GM18526 (cell line): ENCODE measurements around the gene HOATZ.

ENCODE experiments used
- POLR2A ChIP-seq: IDR thresholded peaks from 3 replicates; pipeline ENCODE4 v1.6.1; 2011; ENCODE audit not compliant: insufficient read length; ENCODE audit errors: extremely low read depth

Gene HOATZ

DNA sequence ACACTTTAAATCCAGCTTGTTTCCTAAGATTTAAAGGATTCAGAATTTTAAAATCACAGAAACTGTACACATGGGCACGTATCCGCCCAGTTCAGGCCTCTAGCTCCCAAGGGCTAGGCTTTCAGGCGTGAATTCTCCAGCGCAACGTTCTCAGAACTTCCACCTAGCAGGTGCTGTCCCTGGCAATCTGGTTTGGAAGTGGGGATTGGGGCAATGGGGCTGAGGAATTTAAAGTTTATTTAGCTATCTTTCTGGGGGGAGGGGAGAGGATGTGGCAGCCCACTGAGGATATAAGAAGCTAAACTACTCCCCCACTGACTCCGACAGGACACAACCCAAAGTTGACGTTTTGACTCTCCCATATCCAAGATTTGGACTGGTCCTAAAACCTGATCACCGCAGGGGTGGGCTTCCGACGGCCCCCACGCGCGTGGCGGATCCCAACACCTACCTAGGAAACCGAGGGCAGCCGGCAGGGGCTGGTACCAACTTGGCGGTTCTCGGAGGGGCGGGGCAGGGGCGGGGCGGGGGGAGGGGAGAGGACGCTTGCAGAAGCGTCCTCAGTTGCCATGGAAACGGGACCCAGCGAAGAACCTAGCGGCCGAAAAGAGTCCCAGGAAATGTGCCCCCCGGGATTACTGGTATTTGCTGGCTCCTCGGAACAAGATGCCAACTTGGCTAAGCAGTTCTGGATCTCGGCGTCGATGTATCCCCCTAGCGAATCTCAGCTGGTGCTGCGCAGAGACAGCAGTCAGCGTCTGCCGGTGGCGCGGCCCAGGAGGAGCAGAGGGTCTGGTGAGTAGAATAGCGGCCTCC lies at the start of gene HOATZ:
Gene HOATZ, plus strand, starts transcription at position 563 of the 816 bp plus-strand sequence. Its CDS starts 7 bp downstream, at position 570.
- TF ChIP-seq POLR2A: no peak

GRCh38 chr11:111465400-111465799 lies 49.2 kb upstream of the HOATZ start:
- TF ChIP-seq POLR2A: no peak

DNA sequence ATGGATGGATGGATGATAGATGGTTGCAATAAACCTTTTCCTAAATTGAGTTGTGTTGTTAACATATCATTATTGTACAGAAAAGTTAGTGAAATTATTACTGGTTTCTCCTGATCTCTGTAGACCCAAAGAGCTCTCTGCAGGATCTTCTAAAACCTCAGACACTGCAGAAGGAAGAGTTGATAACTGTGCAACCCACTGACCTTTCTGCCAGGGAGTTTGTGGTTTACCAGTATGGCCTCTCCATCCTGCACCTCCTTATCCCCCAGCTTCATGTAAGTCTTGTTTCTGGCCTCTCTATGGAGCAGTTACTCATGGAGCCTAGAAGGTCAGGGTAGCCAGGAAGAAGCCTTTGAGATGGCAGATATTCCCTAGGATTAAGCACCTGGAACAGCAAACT lies 48.0 kb upstream of the HOATZ start:
- TF ChIP-seq POLR2A: no peak

DNA sequence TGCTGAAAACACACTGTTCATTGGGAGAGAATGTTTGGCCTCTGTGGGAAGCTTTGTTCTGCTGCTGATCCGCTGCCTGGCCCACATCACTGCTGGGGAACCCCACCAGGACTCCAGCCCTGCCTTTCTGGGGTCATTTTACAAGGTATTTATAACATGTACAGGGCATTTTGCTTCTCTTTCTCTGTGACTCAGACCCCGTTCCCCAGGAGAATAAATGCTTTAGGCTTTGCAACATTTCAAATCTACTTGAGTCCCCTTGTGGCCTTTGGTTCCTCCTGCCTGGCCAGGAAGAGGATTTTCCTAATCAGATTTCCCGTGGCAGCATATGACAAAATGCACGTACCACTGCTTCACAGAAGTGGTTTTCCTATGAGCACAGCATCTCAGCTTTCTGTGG lies 45.4 kb upstream of the HOATZ start:
- TF ChIP-seq POLR2A: no peak

DNA sequence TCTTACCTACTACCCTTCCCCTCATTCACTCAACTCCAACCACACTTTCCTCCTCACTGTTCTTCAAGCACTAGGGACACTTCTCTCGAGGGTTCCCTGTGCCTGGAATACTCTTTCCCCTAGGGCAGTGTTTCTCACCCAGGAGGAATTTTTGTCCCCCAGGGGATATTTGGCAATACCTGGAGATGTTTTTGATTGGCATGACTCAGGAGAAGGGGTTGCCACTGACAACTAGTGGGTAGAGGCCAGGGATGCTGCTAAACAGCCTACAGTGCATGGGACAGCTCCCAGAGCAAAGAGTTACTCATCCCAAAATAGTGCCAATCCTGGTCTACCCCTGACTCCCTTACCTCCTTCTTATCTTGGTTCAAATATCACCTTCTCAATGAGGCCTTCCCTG lies 42.4 kb upstream of the HOATZ start:
- TF ChIP-seq POLR2A: no peak

- no peak for TF ChIP-seq POLR2A
Measured at GRCh38 chr11:111474432-111474831, 40.1 kb upstream of the HOATZ start.

DNA sequence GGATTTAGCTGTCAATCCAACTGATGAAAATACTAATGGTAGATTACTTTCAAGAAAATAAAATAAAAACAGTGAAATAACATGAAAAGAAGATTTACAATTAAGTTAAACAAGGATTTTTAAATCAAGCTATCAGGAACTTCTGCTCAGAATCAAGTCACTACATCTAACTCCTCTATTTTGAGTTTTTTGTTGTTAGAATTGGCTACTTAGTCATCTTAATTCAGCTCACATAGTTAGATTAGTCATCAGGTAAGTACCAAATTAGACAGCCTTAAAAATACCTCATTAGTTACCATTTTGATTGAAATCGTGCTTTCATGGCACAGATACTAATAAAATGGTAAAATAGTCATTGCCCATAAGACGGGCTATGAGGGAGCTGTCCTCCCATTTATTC lies 38.2 kb upstream of the HOATZ start:
- no peak for TF ChIP-seq POLR2A

- TF ChIP-seq POLR2A: no peak
Measured at GRCh38 chr11:111476956-111477355, 37.6 kb upstream of the HOATZ start.

DNA sequence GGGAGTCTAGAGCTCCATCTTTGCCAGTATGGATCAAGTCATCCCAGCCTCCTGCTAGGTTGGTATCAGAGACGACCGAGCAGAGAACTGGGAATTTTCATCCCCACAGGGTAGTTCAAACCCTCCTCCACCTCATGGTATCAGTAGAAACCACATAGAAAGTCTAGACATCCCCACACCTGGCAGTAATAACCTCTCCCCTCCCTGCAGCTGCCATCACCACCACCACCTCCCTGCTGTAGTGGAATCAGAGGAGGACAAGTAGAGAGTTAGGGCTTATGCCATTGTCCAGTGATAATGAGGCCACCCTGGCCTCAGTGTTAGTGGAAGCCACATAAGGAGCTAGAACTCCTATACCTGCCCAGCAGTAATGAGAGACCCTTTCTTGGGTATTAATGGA lies 36.7 kb upstream of the HOATZ start:
- no peak for TF ChIP-seq POLR2A

GRCh38 chr11:111479666-111480065 lies 34.9 kb upstream of the HOATZ start:
- TF ChIP-seq POLR2A: no peak

DNA sequence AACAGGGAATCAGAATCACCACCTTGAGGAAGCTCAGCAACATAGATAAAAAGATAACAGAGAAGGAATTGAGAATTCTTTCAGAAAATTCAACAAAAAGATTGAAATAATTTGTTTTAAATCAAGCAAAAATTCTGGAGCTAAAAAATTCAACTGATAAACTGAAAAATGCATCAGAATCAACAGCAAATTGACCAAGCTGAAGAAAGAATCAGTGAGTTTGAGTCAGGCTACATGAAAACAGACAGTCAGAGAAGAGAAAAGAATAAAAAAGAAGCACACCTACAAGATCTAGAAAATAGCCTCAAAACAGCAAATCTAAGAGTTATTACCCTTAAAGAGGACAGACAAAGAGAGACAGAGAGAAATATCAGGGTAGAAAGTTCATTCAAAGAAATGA lies 31.1 kb upstream of the HOATZ start:
- no peak for TF ChIP-seq POLR2A

GRCh38 chr11:111490496-111490895 lies 24.1 kb upstream of the HOATZ start:
- no peak for TF ChIP-seq POLR2A

GRCh38 chr11:111494040-111494439 lies 20.5 kb upstream of the HOATZ start:
- TF ChIP-seq POLR2A: no peak

DNA sequence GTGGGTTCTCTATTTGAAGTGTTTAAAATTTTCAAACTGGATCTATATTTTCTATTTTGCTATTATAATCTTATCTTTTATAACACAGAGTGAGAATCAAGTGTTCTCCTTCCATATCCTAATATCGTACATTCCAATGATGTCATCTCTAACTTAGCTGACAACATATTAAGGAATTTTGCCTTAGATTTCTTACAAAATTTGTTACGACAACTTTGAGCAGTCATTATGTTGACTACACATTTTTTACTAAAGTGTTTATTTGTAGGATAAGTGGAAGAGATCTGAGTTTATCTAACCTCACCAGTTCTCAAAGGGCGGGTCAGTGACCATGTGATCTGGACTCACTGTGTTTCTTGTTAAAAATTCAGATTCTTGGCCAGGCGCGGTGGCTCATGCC lies 15.1 kb upstream of the HOATZ start:
- TF ChIP-seq POLR2A: no peak

GRCh38 chr11:111500481-111500880 lies 14.1 kb upstream of the HOATZ start:
- TF ChIP-seq POLR2A: no peak

- no peak for TF ChIP-seq POLR2A
Measured at GRCh38 chr11:111502611-111503010, 12.0 kb upstream of the HOATZ start.

DNA sequence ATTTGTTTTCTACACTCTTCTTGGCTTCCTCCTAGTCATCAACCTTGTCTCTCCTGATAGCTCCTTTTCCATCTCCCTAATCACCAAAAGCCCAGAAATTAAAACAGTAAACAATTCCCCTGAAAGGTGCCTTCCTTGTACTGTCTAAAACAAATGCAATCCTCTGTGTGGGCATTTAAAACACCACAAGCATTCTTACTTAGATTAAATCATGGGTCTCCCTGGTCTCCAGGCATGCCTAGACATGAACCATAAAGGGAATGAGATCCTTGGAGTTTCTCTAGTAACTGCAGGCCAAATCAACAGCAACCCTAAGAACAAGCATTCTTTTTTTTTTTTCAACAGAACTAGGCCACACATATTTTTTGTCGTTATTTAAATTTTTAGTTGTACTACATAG lies 4.3 kb upstream of the HOATZ start:
- TF ChIP-seq POLR2A: no peak
